ENCODE measurements around the gene PREX1.

GRCh38 chr20:48703107-48703506 lies 124.7 kb downstream of the PREX1 start:
- TF ChIP-seq CTCF (IDR thresholded peaks at IDR 0.05) = no peak
- no peak for TF ChIP-seq EP300 (IDR thresholded peaks at IDR 0.05)

Measured in ovary (tissue), 3 donors.